ENCODE measurements around the gene MAPKAP1. TPM values are rescaled to one million over a fixed set of nuclear protein-coding genes. Genes with fewer than 3 reads are reported as not detected.

Gene MAPKAP1
- total RNA-seq, 1 donor from 2014 or later = 81.9 TPM

- no peak for TF ChIP-seq CTCF (IDR thresholded peaks at IDR 0.05; ENCODE audit: insufficient read depth, low read length, severe bottlenecking)
- Histone ChIP-seq H3K4me3 (ENCODE audit: low read depth, low read length) (no peak overlapping the region), H3K27me3 (ENCODE audit: control insufficient read depth, insufficient read depth, low read length) (no peaks in the 10 kb centered on the region), H3K36me3 (ENCODE audit: control insufficient read depth, insufficient read depth, low read length) (no peaks in the 10 kb centered on the region)
- DNase-seq (ENCODE audit: low read depth) = no peak
- no peak for FAIRE-seq
Observed at GRCh38 chr9:125485471-125486151, 221.4 kb downstream of the MAPKAP1 start.

- no peak for FAIRE-seq
- H3K4me3 ChIP-seq (ENCODE audit: low read depth, low read length) = no peak overlapping the region
- no peak for TF ChIP-seq CTCF (IDR thresholded peaks at IDR 0.05; ENCODE audit: insufficient read depth, low read length, severe bottlenecking)
- H3K36me3 ChIP-seq (ENCODE audit: control insufficient read depth, insufficient read depth, low read length) = no peaks in the 10 kb centered on the region
- no peaks in the 10 kb centered on the region for H3K27me3 ChIP-seq (ENCODE audit: control insufficient read depth, insufficient read depth, low read length)
- DNase-seq (ENCODE audit: low read depth) = peak; percentile 34
Observed at GRCh38 chr9:125484350-125485282, 222.4 kb downstream of the MAPKAP1 start.

- no peaks in the 10 kb centered on the region for H3K27me3 ChIP-seq (ENCODE audit: control insufficient read depth, insufficient read depth, low read length)
- TF ChIP-seq CTCF (IDR thresholded peaks at IDR 0.05; ENCODE audit: insufficient read depth, low read length, severe bottlenecking) = no peak
- FAIRE-seq = no peak
Observed at GRCh38 chr9:125483697-125484096, 223.3 kb downstream of the MAPKAP1 start.

GRCh38 chr9:125479846-125480615 is 227.0 kb downstream of the MAPKAP1 start:
- DNase-seq (ENCODE audit: low read depth) = no peak
- no peak for FAIRE-seq
- no peaks in the 10 kb centered on the region for H3K27me3 ChIP-seq (ENCODE audit: control insufficient read depth, insufficient read depth, low read length)
- no peak overlapping the region for H3K4me3 ChIP-seq (ENCODE audit: low read depth, low read length)
- TF ChIP-seq CTCF (IDR thresholded peaks at IDR 0.05; ENCODE audit: insufficient read depth, low read length, severe bottlenecking) = no peak
- no peaks in the 10 kb centered on the region for H3K36me3 ChIP-seq (ENCODE audit: control insufficient read depth, insufficient read depth, low read length)

More at GRCh38 chr9:125483697-125484096, 223.3 kb downstream of the MAPKAP1 start:
- no peak overlapping the region for H3K4me3 ChIP-seq (ENCODE audit: low read depth, low read length)
- no peak for DNase-seq (ENCODE audit: low read depth)
- H3K36me3 ChIP-seq (ENCODE audit: control insufficient read depth, insufficient read depth, low read length) = no peaks in the 10 kb centered on the region

- TF ChIP-seq CTCF (IDR thresholded peaks at IDR 0.05; ENCODE audit: insufficient read depth, low read length, severe bottlenecking) = no peak
- no peak overlapping the region for H3K4me3 ChIP-seq (ENCODE audit: low read depth, low read length)
- FAIRE-seq = no peak
- no peaks in the 10 kb centered on the region for H3K27me3 ChIP-seq (ENCODE audit: control insufficient read depth, insufficient read depth, low read length)
- H3K36me3 ChIP-seq (ENCODE audit: control insufficient read depth, insufficient read depth, low read length) = no peaks in the 10 kb centered on the region
- DNase-seq (ENCODE audit: low read depth) = no peak
Observed at GRCh38 chr9:125477089-125477544, 229.9 kb downstream of the MAPKAP1 start.
